HL-60 (cell line): ENCODE data around the gene ITPKC.

Source experiments
- DNase-seq, 2 experiments: peaks; one replicate each; pipeline ENCODE4 v3.0.0-alpha.2; 2010 to 2020; ENCODE audit warnings: low read depth in 1 of 2, low spot score in 1 of 2
- H3K27ac ChIP-seq: fragments of 250-450 bp; sonication (Bioruptor Pico); replicated peaks from 2 replicates; pipeline ENCODE4 v1.5.1; 2020; ENCODE audit warnings: mild to moderate bottlenecking, moderate library complexity
- H3K27me3 ChIP-seq: fragments of 250-450 bp; sonication (Bioruptor Pico); 2 replicates; pipeline ENCODE4 v1.5.1; 2021; ENCODE audit warnings: mild to moderate bottlenecking, moderate library complexity; ENCODE audit not compliant: insufficient read depth, poor library complexity, severe bottlenecking
- H3K4me3 ChIP-seq: replicated peaks from 2 replicates; pipeline ENCODE4 v1.5.1; 2011; ENCODE audit warnings: mild to moderate bottlenecking, control low read depth, low read length; ENCODE audit not compliant: insufficient read depth
- CTCF ChIP-seq: IDR thresholded peaks from one replicate; pipeline ENCODE4 v1.5.1; 2011; ENCODE audit warnings: low read length, control low read depth, inconsistent platforms; ENCODE audit not compliant: insufficient read depth
- GABPA ChIP-seq: IDR thresholded peaks from 2 replicates; pipeline ENCODE4 v1.6.1; 2012; ENCODE audit warnings: low read depth
- POLR2AphosphoS5 ChIP-seq: IDR thresholded peaks from 2 replicates; pipeline ENCODE4 v1.6.1; 2012; ENCODE audit warnings: low read depth
- REST ChIP-seq: IDR thresholded peaks from 2 replicates; pipeline ENCODE4 v1.6.1; 2012; ENCODE audit warnings: low read depth; ENCODE audit not compliant: insufficient replicate concordance
- SPI1 ChIP-seq: IDR thresholded peaks from 2 replicates; pipeline ENCODE4 v1.6.1; 2012; ENCODE audit warnings: low read depth, mild to moderate bottlenecking, borderline replicate concordance

ITPKC gene

DNA sequence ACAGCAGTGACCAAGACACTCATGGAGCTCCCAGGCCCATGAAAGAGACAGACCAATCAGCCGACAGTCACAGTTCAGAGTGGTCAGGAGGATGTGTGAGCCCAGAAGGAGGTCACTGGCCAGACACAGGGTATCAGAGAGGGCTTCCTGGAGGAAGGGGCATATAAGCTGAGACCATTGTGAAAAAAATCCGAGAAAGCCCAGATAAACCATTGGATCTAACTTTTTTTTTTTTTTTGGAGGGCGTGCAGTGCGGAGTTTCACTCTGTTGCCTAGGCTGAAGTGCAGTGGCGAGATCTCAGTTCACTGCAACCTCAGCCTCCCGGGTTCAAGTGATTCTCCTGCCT lies 4.2 kb downstream of the ITPKC start:
- no peak for TF ChIP-seq REST
- no peak for TF ChIP-seq SPI1
- TF ChIP-seq CTCF: no peak
- DNase-seq: no peak
- Histone ChIP-seq H3K27ac (no peak overlapping the region), H3K27me3 (no peaks in the 10 kb centered on the region), H3K4me3 (no peak overlapping the region)

GRCh38 chr19:40721936-40722661 lies 5.2 kb downstream of the ITPKC start:
- Histone ChIP-seq H3K27ac (no peak overlapping the region), H3K4me3 (no peak overlapping the region)
- DNase-seq: no peak

More at GRCh38 chr19:40721936-40722661, 5.2 kb downstream of the ITPKC start:
- TF ChIP-seq REST (no peak), CTCF (no peak), GABPA (no peak), POLR2AphosphoS5 (no peak), SPI1 (no peak)
- no peaks in the 10 kb centered on the region for H3K27me3 ChIP-seq
